SH-SY5Y (cell line): ENCODE data around the gene KIF26B.

Experiments used
- GATA2 ChIP-seq: IDR thresholded peaks from 2 replicates; pipeline ENCODE4 v1.6.1; 2011; ENCODE audit warnings: mild to moderate bottlenecking, low read depth, low read length
- GATA3 ChIP-seq: IDR thresholded peaks from 2 replicates; pipeline ENCODE4 v1.6.1; 2011; ENCODE audit warnings: low read depth, mild to moderate bottlenecking, low read length, moderate library complexity

- TF ChIP-seq GATA3 (no peak), GATA2 (no peak)
These were observed 199.4 kb downstream of the KIF26B start for GRCh38 chr1:245353915-245354775.
